Lower leg skin (tissue), 4 donors: ENCODE measurements around the gene PRDM16. TPM values are rescaled to one million over a fixed set of nuclear protein-coding genes. Genes with fewer than 3 reads are reported as not detected.

ENCODE experiments used
- DNase-seq, 2 donors: peaks; one replicate each; pipeline ENCODE4 v3.0.0-alpha.2; 2019; ENCODE audit warnings: low spot score in 2 of 2
- H3K4me3 ChIP-seq: fragments of 200-600 bp; sonication (generic); 2 replicates; pipeline ENCODE4 v1.5.1; 2017; ENCODE audit warnings: mild to moderate bottlenecking, low read depth; ENCODE audit not compliant: poor library complexity, severe bottlenecking
- POLR2A ChIP-seq, 2 donors: fragments of 450-650 bp; IDR thresholded peaks; one replicate each; pipeline ENCODE4 v1.6.1; 2016 to 2017; ENCODE audit warnings: antibody characterized with exemption in 2 of 2, mild to moderate bottlenecking in 1 of 2, moderate library complexity in 1 of 2
- WGBS, 2 donors: methylation state at CpG; one replicate each; pipeline ENCODE4 v1.1.5; 2018; 5-methylcytosine and 5-hydroxymethylcytosine counted together
- intact Hi-C: fragments of 100-400 bp; cut with DNase I; formaldehyde crosslinking; loops from one replicate; pipeline ENCODE4 v1.15.0; 2023; ENCODE audit warnings: low total_unique reads
- total RNA-seq, 4 donors: library from RNA; depleted of rRNA; stranded (reverse); fragments of >200 nt; gene quantifications; one replicate each; pipeline ENCODE4 v1.1.0, GENCODE V29; 2016
- TF ChIP-seq, protein P1 (sequence below), 3 donors: fragments of 450-650 bp; IDR thresholded peaks; one replicate each; pipeline ENCODE4 v1.5.1; 2016; ENCODE audit warnings: antibody characterized with exemption in 3 of 3, mild to moderate bottlenecking in 3 of 3, moderate library complexity in 2 of 3

Gene PRDM16
- total RNA-seq, 4 donors from 2014 or later = 0.08 to 0.91 (median 0.56) TPM; not detected in 1

DNA sequence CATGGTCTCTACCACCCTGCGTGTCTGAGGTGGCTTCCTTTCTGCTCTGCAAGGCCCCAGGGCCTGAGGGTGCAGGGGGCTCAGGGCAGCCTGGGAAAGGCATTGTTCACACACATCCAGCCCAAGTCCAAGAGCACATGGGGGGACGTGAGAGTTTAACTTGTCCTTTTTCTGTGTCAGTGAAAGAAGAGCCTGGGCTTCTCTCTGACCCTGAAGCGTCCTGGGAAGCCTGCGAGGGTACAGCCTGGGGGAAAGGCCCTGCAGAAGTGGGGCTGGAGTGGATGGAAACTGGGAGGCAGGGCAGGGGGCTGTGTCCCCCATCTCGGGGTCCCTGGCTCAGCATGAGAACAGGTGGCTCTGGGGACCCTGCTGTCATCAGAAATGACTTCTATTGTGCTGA is 181.6 kb downstream of the PRDM16 start:
- 41 to 54% methylated on average over 5 of the region's 5 CpGs for WGBS, 2 donors
- intact Hi-C loops = no loop called here
- DNase-seq = no peak
- no peak overlapping the region for H3K4me3 ChIP-seq
- no peak for TF ChIP-seq POLR2A (IDR thresholded peaks at IDR 0.05)
- TF ChIP-seq, protein P1, sequence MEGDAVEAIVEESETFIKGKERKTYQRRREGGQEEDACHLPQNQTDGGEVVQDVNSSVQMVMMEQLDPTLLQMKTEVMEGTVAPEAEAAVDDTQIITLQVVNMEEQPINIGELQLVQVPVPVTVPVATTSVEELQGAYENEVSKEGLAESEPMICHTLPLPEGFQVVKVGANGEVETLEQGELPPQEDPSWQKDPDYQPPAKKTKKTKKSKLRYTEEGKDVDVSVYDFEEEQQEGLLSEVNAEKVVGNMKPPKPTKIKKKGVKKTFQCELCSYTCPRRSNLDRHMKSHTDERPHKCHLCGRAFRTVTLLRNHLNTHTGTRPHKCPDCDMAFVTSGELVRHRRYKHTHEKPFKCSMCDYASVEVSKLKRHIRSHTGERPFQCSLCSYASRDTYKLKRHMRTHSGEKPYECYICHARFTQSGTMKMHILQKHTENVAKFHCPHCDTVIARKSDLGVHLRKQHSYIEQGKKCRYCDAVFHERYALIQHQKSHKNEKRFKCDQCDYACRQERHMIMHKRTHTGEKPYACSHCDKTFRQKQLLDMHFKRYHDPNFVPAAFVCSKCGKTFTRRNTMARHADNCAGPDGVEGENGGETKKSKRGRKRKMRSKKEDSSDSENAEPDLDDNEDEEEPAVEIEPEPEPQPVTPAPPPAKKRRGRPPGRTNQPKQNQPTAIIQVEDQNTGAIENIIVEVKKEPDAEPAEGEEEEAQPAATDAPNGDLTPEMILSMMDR (IDR thresholded peaks at IDR 0.05) = no peak

DNA sequence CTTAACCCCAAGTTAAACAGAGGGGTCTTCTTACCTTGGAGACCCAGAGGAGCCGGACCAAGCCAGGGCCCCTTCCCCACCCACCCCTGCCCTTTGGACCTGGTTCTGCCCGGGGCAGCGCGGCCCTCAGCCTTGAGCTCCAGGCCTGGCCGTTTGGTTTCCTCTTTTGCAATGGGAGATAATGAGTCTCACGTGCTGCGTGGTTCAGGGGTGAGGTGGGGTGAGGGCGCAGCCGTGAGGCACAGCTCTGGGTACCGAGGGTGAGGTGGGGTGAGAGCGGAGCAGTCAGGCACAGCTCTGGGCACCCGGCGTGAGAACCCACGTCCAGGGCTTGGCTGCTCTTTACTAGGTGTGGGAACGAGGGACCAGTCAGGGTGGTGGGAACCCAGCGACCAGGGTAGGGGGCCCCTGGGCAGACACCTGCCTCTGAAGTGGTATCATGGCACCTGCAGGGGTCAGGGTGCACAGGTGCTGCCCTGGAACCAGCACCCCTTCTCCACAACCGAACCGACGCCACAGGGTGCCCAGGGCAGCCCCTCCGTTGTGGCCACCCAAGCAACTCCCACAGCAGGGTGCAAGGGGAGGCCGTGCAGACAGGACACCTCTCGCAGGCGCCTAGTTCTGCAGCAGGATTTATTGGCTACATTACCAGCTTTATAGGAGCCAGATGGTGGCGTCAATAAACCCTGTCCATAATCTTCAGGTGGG is 182.2 kb downstream of the PRDM16 start:
- 56 to 69% methylated on average over 21 to 22 of the region's 24 CpGs for WGBS, 2 donors
- DNase-seq = no peak
- TF ChIP-seq POLR2A (IDR thresholded peaks at IDR 0.05) = no peak
- TF ChIP-seq, protein P1 (IDR thresholded peaks at IDR 0.05) = no peak
- intact Hi-C loops = no loop called here
- H3K4me3 ChIP-seq = no peak overlapping the region

DNA sequence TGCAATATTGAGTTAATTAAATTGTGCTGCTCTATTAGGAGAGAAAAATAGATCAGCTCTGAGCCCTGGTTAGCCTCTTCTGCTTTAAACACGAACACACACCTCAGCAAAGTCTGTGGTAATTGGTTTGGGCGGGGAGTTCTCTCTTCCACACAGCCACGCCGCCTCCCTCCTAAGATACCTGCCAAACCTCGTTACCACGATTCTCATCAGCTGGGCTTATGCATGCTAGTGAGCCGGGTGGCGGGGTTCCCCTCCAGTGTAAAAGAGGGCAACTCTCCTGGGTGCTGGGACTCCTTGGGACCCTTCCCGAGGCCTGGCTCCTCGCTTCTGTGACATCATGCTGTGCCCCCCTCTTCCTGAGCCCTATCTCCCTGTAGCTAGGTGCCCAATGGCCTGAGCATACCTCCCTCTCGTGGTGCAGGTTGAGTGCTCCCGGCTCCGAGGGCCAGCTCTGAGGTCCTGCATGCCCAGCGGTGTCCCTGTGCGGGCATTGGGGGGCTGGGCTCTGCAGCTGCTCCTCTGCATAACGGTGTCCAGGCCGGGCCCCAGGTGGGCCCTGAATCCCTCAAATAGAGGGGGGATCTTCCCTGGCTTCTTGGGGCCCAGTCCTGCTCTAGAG is 182.9 kb downstream of the PRDM16 start:
- intact Hi-C loops = no loop called here
- TF ChIP-seq, protein P1 (IDR thresholded peaks at IDR 0.05) = no peak
- no peak for TF ChIP-seq POLR2A (IDR thresholded peaks at IDR 0.05)
- WGBS, 2 donors = 45 to 59% methylated on average over 11 to 17 of the region's 17 CpGs
- no peak for DNase-seq
- H3K4me3 ChIP-seq = no peak overlapping the region

DNA sequence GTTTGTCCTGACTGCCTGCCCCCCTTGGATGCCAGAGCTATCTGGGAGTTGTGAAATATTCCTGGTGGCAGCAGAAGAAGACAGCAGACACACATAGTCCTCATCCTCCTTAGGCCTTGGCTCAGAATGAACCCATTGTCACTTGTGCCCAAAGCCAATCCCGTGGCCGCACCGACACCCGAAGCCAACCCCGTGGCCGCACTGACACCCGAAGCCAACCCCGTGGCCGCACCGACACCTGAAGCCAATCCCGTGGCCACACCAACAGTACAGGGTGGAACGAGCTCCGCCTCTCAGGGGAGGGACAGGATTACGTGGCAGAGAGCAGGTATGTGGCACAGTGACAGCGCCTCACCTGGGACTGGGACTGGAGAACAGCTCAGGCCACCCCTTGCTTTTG is 186.7 kb downstream of the PRDM16 start:
- DNase-seq = no peak
- WGBS, 2 donors = 90 to 95% methylated on average over 15 of the region's 15 CpGs
- no peak overlapping the region for H3K4me3 ChIP-seq
- no peak for TF ChIP-seq POLR2A (IDR thresholded peaks at IDR 0.05)
- TF ChIP-seq, protein P1 (IDR thresholded peaks at IDR 0.05) = no peak
- intact Hi-C loops = no loop called here

DNA sequence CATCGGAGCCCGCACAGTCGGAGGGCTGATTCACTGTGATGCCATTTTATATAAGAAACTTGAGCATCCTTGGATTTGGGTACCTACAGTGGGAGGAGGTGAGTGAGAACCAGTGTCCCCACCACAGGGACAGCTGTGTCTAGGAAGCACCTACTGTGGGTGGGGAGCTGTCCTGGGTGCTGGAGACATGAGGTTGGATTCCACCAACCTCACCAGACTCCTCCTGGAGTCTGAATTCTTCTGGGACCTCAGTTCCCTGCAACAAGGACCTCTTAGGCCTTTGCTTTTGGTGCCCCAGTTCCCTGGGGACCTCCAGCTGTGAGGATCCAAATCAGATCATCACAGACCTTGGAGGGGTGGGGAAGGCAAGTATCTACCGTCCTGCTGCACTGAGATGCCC is 188.8 kb downstream of the PRDM16 start:
- TF ChIP-seq, protein P1 (IDR thresholded peaks at IDR 0.05) = no peak
- TF ChIP-seq POLR2A (IDR thresholded peaks at IDR 0.05) = no peak
- 95 to 96% methylated on average over 4 of the region's 4 CpGs for WGBS, 2 donors
- H3K4me3 ChIP-seq = no peak overlapping the region
- intact Hi-C loops = no loop called here
- no peak for DNase-seq
